Fibroblast of lung (primary cell): ENCODE results near the gene PTPRU.

Experiments
- CTCF ChIP-seq, 2 donors: IDR thresholded peaks in 1 of 2; conservative IDR thresholded peaks in 1 of 2; 1 replicate in 1 of 2; 2 replicates in 1 of 2; pipeline ENCODE4 v1.5.1; 2011 to 2012; ENCODE audit warnings: low read length in 2 of 2, control low read depth in 1 of 2, inconsistent platforms in 1 of 2, low read depth in 1 of 2, mild to moderate bottlenecking in 1 of 2
- EZH2 ChIP-seq: IDR thresholded peaks from 2 replicates; pipeline ENCODE4 v1.5.1; 2012; ENCODE audit warnings: low read length, control low read depth, mild to moderate bottlenecking; ENCODE audit errors: missing control alignments

GRCh38 chr1:29297450-29297849 is 61.1 kb downstream of the PTPRU start:
- TF ChIP-seq CTCF (conservative IDR thresholded peaks at IDR 0.05 in 1 of 2, IDR thresholded peaks at IDR 0.05 in 1 of 2; ENCODE audit: low read depth in 1 of 2, low read length in 2 of 2), result no peak
- no peak for TF ChIP-seq EZH2
